ENCODE data around the gene PEX10. TPM values are rescaled to one million over a fixed set of nuclear protein-coding genes. Genes with fewer than 3 reads are reported as not detected.

The PEX10 gene
- total and polyA plus RNA-seq, 2 of the 8 experiments (the other 6 are each of a cell fraction or from before 2014, with no cell fraction given): 24.3 to 26.9 TPM

DNA sequence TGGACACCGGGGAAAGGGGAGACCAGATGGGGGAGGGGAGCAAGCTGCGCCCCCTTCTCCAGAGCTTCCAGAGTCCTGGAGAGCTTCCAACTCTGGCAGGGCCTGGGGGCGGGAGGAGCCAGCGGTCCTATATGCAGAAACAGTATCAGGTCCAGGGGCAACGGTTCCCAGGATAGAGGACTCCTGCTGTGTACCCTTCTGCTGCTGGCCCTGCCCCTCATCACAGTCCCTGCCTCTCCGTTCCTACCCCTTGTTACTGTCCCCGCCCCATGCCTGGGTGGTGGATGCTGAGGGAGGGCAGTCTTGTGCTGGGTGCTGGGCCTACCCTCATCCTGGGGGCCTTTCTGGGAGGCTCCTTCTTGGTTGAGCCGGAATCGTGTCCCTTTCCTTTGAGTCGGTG, 19.2 kb upstream of the PEX10 start:
- Histone ChIP-seq H2AK5ac (ENCODE audit: low read depth, low read length) (no peak overlapping the region), H3K4ac (replicated peaks; ENCODE audit: insufficient read length, low read depth, low read length) (no peak overlapping the region), H4K8ac (ENCODE audit: extremely low read depth, insufficient read depth, low read length) (no peak overlapping the region), H2BK5ac (ENCODE audit: low read depth, low read length) (no peak overlapping the region), H2AFZ (ENCODE audit: low read length) (no peak overlapping the region), H3K4me1 (replicated peaks in 1 of 4; ENCODE audit: control insufficient read depth in 3 of 4, insufficient read depth in 4 of 4, low read length in 3 of 4) (no peaks in the 10 kb centered on the region), H3K18ac (ENCODE audit: extremely low read depth, low read length) (no peak overlapping the region), H3K4me3 (ENCODE audit: extremely low read depth in 1 of 4, insufficient read depth in 2 of 4, low read depth in 3 of 4, low read length in 4 of 4) (no peak overlapping the region), H3K36me3 (ENCODE audit: control insufficient read depth in 2 of 4, insufficient read depth in 4 of 4, low read length in 3 of 4) (no peaks in the 10 kb centered on the region), H3K14ac (ENCODE audit: insufficient read length) (no peak overlapping the region), H3K23me2 (ENCODE audit: low read depth, low read length) (no peaks in the 10 kb centered on the region), H3K9ac (replicated peaks in 1 of 4; ENCODE audit: extremely low read depth in 1 of 4, low read depth in 3 of 4, low read length in 3 of 4) (no peak overlapping the region), H3K56ac (replicated peaks; ENCODE audit: insufficient read length, low read depth, low read length) (no peak overlapping the region), H4K20me1 (replicated peaks in 1 of 2; ENCODE audit: control insufficient read depth in 1 of 2, insufficient read depth in 2 of 2, low read length in 2 of 2) (peaks cover 0 to 1% of the 10 kb centered on the region in 2 experiments), H2BK20ac (ENCODE audit: low read length) (no peak overlapping the region), H3K79me1 (ENCODE audit: low read depth, low read length) (no peaks in the 10 kb centered on the region), H3K9me3 (ENCODE audit: insufficient read depth in 2 of 2, low read depth in 1 of 2, low read length in 1 of 2) (peaks cover 11 to 27% of the 10 kb centered on the region in 2 experiments; a peak in 3 of 4 replicates), H3K27ac (ENCODE audit: low read depth, low read length) (no peak overlapping the region), H3K27me3 (replicated peaks in 1 of 4; ENCODE audit: control insufficient read depth in 3 of 4, extremely low read depth in 1 of 4, insufficient read depth in 3 of 4, low read length in 3 of 4) (no peaks in the 10 kb centered on the region), H4K91ac (replicated peaks; ENCODE audit: insufficient read length, low read length) (no peak overlapping the region), H3K4me2 (ENCODE audit: insufficient read depth in 1 of 2, low read depth in 2 of 2, low read length in 2 of 2) (no peak overlapping the region), H3K79me2 (ENCODE audit: control insufficient read depth in 1 of 2, insufficient read depth in 2 of 2, low read length in 2 of 2) (no peaks in the 10 kb centered on the region), H2BK12ac (ENCODE audit: low read depth, low read length) (no peak overlapping the region), H2BK15ac (ENCODE audit: low read length) (no peak overlapping the region), H2BK120ac (replicated peaks; ENCODE audit: low read depth, low read length) (no peak overlapping the region), H4K5ac (ENCODE audit: insufficient read length, low read depth, low read length) (no peak overlapping the region), H3K23ac (ENCODE audit: insufficient read length) (no peak overlapping the region)
- ChIA-PET POLR2A (ENCODE audit: partially characterized antibody) (no interaction called here), CTCF (ENCODE audit: partially characterized antibody) (interaction anchor here (1.2 to 4.2 kb wide), 8 partner anchors 12 to 1172 kb away, joined by 3 to 48 read pairs (median 5); no protein-coding TSS in a partner anchor)
- DNase-seq (ENCODE audit: low read depth in 1 of 2, low spot score in 2 of 2): no peak
- 77% methylated on average over 6 of the region's 10 CpGs; no CpG with 5 or more reads in 1 of the 2 experiments for WGBS, 2 experiments (ENCODE audit: extremely low coverage in 1 of 2, insufficient coverage in 1 of 2, insufficient read length in 1 of 2, insufficient replicate concordance in 2 of 2, low coverage in 1 of 2, low lambda C conversion rate in 2 of 2, missing lambda C conversion rate in 1 of 2)
- no peak for TF ChIP-seq CEBPB (IDR thresholded peaks at IDR 0.05; ENCODE audit: low read depth, low read length)
- TF ChIP-seq, protein P1, sequence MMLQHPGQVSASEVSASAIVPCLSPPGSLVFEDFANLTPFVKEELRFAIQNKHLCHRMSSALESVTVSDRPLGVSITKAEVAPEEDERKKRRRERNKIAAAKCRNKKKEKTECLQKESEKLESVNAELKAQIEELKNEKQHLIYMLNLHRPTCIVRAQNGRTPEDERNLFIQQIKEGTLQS (IDR thresholded peaks at IDR 0.05; ENCODE audit: insufficient read depth, low read depth, low read length): no peak
- TF ChIP-seq CBX5 (IDR thresholded peaks at IDR 0.05; ENCODE audit: low read depth, low read length): no peak
- no peak for TF ChIP-seq KDM4A (IDR thresholded peaks at IDR 0.05; ENCODE audit: low read depth, low read length, severe bottlenecking)
- no peak for TF ChIP-seq GABPA (IDR thresholded peaks at IDR 0.05; ENCODE audit: borderline replicate concordance, insufficient read depth, low read length)
- FAIRE-seq: no peak

Measured in H1 (cell line).